ENCODE data around the gene TOE1. TPM values are rescaled to one million over a fixed set of nuclear protein-coding genes. Genes with fewer than 3 reads are reported as not detected.
A peak's percentile ranks its signal among the peaks of the same experiment; 100 is the strongest.

The TOE1 gene
- polyA plus RNA-seq, 1 of the 3 experiments (the other 2 are of a cell fraction) = 19.1 TPM

GRCh38 chr1:45299296-45299695, 40.7 kb upstream of the TOE1 start (continued):
- TF ChIP-seq MXI1 (IDR thresholded peaks at IDR 0.05; ENCODE audit: low read depth, low read length) = no peak
- TF ChIP-seq JUND (IDR thresholded peaks at IDR 0.05) = no peak
- TF ChIP-seq RAD21 (IDR thresholded peaks at IDR 0.05; ENCODE audit: low read length) = no peak

- Histone ChIP-seq H4K20me1 (ENCODE audit: insufficient read depth) (no peaks in the 10 kb centered on the region), H3K4me1 (ENCODE audit: control insufficient read depth in 1 of 2, insufficient read depth in 2 of 2, low read depth in 1 of 2, low read length in 1 of 2) (peaks cover 0 to 13% of the 10 kb centered on the region in 2 experiments; a peak in 1 of 4 replicates), H3K4me2 (no peak overlapping the region), H3K79me2 (ENCODE audit: insufficient read depth) (no peaks in the 10 kb centered on the region), H3K9me3 (no peaks in the 10 kb centered on the region), H3K36me3 (replicated peaks in 1 of 2; ENCODE audit: control insufficient read depth in 1 of 2, insufficient read depth in 2 of 2, low read length in 1 of 2) (no peaks in the 10 kb centered on the region), H3K4me3 (ENCODE audit: low read depth in 2 of 2, low read length in 1 of 2) (no peak overlapping the region), H3K9ac (no peak overlapping the region), H2AFZ (ENCODE audit: low read depth) (no peak overlapping the region), H3K9me2 (no peaks in the 10 kb centered on the region), H3K27me3 (ENCODE audit: insufficient read depth) (no peaks in the 10 kb centered on the region), H3F3A (replicated peaks; ENCODE audit: insufficient read depth) (peaks cover 10% of the 10 kb centered on the region), H3K27ac (ENCODE audit: low read depth in 2 of 2, low read length in 1 of 2) (no peak overlapping the region)
- WGBS (ENCODE audit: low lambda C conversion rate) = 10% methylated on average over 4 of the region's 4 CpGs
- TF ChIP-seq CHD2 (IDR thresholded peaks at IDR 0.05; ENCODE audit: low read length, partially characterized antibody) (peak; percentile 27), SMC3 (IDR thresholded peaks at IDR 0.05; ENCODE audit: low read depth, low read length) (peak; percentile 78), FOSL2 (IDR thresholded peaks at IDR 0.05; ENCODE audit: borderline replicate concordance, low read depth) (no peak), GATA2 (CRISPR knock-in tag; IDR thresholded peaks at IDR 0.05) (no peak), RAD21 (IDR thresholded peaks at IDR 0.05; ENCODE audit: low read length) (peak; percentile 97), MXI1 (IDR thresholded peaks at IDR 0.05; ENCODE audit: low read depth, low read length) (no peak), CTCF (IDR thresholded peaks at IDR 0.05) (peak; percentile 86)
- ChIA-PET CTCF (interaction anchor here (0.6 to 14.7 kb wide), 39 partner anchors 8 to 909 kb away, joined by 3 to 470 read pairs (median 4); partner anchors contain the start of genes HECTD3, RNU5D-1 and UROD), POLR2A (interaction anchor here (1.0 to 4.6 kb wide), 3 partner anchors 95 to 287 kb away, joined by 7 to 50 read pairs (median 10); partner anchors contain the start of genes HECTD3 and UROD)
- DNase-seq = peak; percentile 66
Measured at GRCh38 chr1:45299981-45300668, 39.8 kb upstream of the TOE1 start.

GRCh38 chr1:45300669-45300997, 39.3 kb upstream of the TOE1 start:
- no peak overlapping the region for H3K27ac ChIP-seq (ENCODE audit: low read depth in 2 of 2, low read length in 1 of 2)
- no peak for DNase-seq

More at GRCh38 chr1:45300669-45300997, 39.3 kb upstream of the TOE1 start:
- CTCF ChIA-PET = interaction anchor here (0.7 to 14.7 kb wide), 27 partner anchors 9 to 569 kb away, joined by 3 to 470 read pairs (median 4); partner anchors contain the start of genes HECTD3, MUTYH, RNU5D-1 and TOE1
- TF ChIP-seq CHD2 (IDR thresholded peaks at IDR 0.05; ENCODE audit: low read length, partially characterized antibody) = no peak
- Histone ChIP-seq H3K4me3 (ENCODE audit: low read depth in 2 of 2, low read length in 1 of 2) (no peak overlapping the region), H3K36me3 (replicated peaks in 1 of 2; ENCODE audit: control insufficient read depth in 1 of 2, insufficient read depth in 2 of 2, low read length in 1 of 2) (no peaks in the 10 kb centered on the region), H3F3A (replicated peaks; ENCODE audit: insufficient read depth) (peaks cover 10% of the 10 kb centered on the region), H3K9ac (no peak overlapping the region), H3K4me1 (ENCODE audit: control insufficient read depth in 1 of 2, insufficient read depth in 2 of 2, low read depth in 1 of 2, low read length in 1 of 2) (peaks cover 0 to 13% of the 10 kb centered on the region in 2 experiments; a peak in 1 of 4 replicates), H3K27me3 (ENCODE audit: insufficient read depth) (no peaks in the 10 kb centered on the region), H3K4me2 (no peak overlapping the region), H2AFZ (ENCODE audit: low read depth) (no peak overlapping the region), H3K9me3 (no peaks in the 10 kb centered on the region), H3K79me2 (ENCODE audit: insufficient read depth) (no peaks in the 10 kb centered on the region), H3K9me2 (no peaks in the 10 kb centered on the region), H4K20me1 (ENCODE audit: insufficient read depth) (no peaks in the 10 kb centered on the region)
- 48% methylated on average over 2 of the region's 2 CpGs for WGBS (ENCODE audit: low lambda C conversion rate)
- POLR2A ChIA-PET = interaction anchor here (1.0 to 4.6 kb wide), 3 partner anchors 96 to 288 kb away, joined by 7 to 50 read pairs (median 10); partner anchors contain the start of genes HECTD3 and UROD

Data from SK-N-SH (cell line).